Stimulated activated CD4-positive, alpha-beta T cell treated with anti-CD3 and anti-CD28 coated beads, Interleukin-4, amount 100 ng/mL, for 48 hours (primary cell): Measurements from ENCODE around the gene PRDX4.
"Not testable (repeated sequence)": the region's sequence is repeated elsewhere in the genome, so short reads cannot be mapped to it uniquely, and the experiment has no call there.

Source experiments
- DNase-seq, 2 donors: peaks; one replicate each; pipeline ENCODE4 v3.0.0-alpha.2; 2020; ENCODE audit warnings: low read depth in 2 of 2

Gene PRDX4

DNA sequence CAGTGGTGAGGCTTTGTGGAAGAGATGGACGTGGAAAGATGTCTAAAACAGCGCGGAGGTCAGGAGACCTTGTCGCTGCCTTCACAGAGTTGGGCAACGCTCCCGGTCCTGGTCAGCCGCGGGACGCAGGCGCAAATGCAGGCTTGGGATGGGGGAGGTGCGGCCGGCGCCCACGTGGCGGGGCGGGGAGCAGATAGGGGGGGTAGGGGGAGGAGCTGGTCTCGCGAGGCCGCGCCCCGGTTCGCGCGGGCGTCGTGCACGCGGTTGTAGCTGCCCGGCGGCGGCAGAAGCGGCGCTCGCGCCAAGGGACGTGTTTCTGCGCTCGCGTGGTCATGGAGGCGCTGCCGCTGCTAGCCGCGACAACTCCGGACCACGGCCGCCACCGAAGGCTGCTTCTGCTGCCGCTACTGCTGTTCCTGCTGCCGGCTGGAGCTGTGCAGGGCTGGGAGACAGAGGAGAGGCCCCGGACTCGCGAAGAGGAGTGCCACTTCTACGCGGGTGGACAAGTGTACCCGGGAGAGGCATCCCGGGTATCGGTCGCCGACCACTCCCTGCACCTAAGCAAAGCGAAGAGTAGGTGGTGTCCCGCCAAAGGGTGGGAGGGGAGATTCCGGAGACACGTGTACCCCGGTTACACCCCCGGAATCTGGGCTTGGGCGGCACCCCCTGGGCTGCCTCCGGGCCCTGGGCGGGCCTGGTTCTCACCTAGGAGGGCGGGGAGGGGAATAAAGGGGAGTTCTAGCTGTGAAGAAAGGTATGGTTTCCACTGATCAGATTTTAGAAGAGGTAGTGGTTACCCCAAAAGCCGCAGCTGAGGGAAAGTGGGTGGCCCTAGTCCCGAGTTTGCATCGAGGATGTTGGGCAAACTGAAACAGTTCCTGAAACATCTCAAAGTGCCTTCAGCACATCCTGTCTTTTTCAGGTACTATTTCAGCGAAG is at the start of gene PRDX4:
TSS of gene PRDX4 (plus strand) at position 255 of the 939 bp plus-strand sequence. CDS start at position 333, 78 bp downstream.
- DNase-seq, result peak; percentile 69 to 77

DNA sequence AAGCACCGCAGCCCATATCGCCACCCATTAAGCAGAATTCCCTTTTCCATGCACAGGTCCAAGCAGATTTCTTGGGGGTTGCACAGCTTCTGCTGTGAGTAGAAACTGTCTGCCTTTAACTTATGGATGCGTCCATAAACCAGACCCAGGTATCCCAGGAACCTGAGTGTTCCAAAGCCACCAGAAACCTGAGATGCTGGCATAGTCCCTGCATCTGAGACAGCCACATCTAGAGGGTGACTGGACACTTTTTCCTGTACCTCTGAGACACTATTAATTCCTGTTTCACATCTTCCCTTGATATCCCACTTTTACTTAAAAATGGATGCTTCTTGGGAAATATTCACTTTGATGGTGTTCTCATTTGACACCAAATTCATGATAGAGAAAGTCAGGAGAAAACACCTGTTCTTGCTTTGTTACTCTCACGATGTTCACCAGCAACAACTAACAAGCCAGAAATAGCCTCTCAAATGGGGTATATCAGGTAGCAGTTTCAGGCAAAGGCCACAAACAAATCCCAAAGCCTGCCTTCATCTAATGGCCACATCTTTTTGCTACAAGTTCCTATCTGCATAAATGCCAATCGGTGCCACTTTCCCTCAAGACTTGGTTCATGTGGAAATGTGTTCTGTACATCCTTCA is 45.5 kb upstream of the PRDX4 start:
- DNase-seq, result no peak

DNA sequence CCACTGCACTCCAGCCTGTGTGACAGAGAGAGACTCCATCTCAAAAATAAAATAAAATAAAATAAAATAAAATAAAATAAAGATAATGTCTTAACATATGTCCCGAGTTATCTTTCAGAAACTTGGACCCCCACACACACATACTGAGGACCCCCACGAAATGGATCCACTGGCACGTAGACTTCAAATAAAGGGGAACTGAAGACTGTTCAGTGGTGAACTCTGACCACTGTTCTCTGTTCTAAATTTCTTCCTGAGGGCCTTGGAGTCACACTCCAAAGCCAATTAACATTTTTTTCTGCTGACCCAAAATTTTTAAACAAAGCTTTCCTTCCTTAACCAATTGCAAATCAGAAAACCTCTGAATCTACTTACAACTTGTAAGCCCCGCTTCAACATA is 43.5 kb upstream of the PRDX4 start:
- no peak for DNase-seq

DNA sequence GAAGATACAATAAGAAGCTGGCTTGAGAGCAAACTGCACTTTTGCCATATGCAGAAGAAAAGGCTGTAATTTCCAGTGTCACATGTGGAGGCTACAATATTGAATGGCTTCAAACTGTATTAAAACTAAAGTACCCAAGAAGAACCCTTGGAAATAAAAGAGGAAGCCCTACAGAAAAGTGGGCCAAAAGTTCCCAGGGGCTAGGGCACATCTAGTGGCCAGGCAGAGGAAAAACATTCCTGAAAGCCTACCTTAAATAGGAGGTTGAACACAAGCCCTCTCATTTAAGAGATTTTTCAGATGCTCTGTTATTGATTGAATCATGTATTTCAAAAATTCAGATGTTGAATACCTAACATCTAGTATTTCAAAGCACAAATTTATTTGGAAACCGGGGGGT is 40.6 kb upstream of the PRDX4 start:
- no peak for DNase-seq

DNA sequence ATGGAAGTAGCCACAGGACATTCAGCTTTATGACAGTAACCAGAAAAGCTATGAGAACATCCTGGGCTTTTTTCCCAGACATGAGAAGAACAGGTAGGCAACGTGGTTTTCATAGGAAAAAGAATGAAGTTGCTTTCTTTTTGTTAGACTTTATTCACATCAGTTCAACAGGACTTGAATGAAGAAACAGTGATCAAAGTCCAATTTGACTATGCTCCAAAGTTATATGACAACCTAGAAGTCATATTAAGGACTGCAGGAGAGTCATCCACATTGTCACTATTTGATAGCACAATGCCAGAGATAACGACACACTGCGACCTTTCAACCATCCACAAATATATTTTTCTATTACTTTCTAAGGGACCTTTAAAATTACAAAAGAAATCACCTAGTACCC is 39.2 kb upstream of the PRDX4 start:
- DNase-seq, result no peak

DNA sequence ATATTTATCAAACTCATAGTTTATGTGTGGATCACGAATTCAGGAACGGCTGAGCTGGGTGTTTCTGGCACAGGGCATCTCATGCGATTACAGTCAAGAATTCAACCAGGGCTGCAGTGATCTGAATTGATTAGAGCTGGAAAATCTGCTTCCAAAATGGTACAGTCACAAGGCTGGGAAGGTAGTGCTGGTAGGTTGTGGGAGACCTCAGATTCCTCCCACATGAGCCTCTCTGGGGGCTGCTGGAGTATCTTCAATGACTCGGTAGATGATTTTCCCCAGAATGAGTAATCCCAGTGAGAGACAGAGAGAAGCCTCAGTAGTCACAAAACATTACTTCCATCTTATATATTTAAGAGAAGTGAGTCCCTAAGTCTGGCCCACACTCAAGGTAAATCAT is 36.2 kb upstream of the PRDX4 start:
- DNase-seq, result no peak

DNA sequence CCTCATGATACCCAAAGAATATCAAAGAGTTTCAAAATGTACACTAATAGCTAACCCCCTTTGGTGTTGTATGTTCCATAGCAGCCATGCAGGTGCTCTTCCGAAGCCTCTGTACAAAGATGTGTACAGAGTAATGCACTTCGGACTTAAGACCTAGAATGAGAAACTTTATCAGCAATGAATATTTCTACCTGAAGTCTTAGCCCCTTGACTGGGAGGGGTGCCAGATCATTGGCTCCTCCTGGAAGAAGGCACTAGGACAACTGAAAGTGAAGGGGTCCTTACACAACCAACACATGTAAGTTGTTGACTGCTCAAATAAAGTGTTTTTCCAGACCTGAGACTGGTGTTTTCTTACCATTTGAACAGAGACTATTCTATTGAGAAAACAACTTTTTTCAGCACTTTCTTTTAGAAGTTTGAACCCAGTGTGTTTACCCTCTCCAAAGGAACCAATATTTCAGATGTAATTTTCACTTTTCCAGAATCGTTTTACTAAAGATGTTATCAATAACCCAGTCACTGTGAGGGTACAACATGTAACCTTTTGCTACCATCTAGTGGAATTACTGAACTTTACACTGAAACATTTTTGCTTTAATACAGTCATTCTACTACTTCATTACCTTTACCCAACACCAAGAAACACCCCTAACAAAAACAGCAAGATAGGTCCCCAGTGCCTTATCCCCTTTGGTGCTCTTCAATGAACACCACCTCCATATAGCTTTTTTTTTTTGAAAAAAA is 33.3 kb upstream of the PRDX4 start:
- no peak for DNase-seq

DNA sequence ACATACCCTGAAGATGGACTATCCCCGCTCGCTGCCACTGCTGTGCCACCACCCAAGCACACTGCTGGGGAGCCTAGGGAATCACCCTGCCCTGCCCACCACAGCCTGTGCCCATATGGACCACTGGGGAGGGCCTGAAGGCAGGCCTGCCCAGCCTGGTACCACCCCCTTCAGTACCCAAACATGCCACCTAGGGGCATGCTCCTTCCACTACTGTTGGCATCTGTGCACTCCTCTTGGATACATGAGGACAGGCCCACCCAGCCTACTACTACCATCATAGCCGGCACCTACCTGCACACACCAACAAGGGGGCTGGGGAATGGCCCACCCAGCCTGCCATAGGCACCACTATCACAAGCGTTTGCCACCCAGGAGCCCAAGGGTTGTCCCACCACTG is 30.1 kb upstream of the PRDX4 start:
- no peak for DNase-seq

DNA sequence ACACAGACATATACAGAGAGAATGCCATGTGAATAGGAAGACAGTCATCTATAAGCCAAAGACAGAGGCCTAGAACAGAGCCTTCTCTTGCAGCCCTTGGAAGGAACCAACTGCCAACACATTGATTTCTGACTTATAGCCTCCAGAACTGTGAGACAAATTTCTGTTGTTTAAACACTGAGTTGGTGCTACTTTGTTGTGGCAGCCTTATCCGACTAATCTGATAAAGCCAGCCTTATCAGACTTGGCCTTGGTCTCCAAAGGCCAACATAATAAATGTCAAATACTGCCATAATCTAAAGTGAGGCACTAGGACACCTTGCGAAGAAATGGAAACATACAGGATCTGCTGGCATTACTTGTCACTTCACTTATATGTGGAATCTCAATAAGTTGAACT is 24.3 kb upstream of the PRDX4 start:
- no peak for DNase-seq

DNA sequence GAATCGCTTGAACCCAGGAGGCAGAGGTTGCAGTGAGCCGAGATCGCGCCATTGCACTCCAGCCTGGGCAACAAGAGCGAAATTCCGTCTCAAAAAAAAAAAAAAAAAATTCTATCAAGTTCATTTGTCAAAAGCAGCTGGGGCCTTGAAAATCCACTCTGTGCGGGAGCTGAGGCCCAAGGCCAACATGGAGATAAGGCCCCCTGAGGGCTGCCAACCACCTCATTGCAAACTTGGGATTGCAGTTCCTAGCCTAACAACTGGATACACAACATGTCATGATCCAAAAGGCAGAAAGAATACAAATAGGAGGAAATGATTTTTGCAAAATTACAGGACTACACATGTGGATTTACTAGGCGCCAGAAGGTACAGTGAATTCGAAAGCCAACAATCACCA is 22.5 kb upstream of the PRDX4 start:
- DNase-seq, result no peak

DNA sequence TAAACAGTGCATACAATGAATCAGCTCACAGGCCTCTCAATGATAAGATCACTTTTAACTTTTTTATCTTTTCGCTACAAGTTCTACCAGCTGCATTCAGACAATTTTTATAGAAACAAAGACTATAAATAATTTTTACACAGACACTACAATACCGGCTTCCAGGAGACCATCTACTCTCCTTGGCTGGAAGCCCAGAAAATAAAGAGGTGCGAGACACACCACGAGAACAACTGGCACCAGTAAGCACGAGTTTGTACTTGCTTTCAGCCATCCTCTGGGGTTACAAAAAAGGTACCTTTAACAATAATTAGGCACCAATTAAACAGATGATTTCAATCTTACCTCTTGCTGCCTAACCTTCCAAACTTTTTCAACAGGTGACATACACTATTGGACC is 11.2 kb upstream of the PRDX4 start:
- no peak for DNase-seq

DNA sequence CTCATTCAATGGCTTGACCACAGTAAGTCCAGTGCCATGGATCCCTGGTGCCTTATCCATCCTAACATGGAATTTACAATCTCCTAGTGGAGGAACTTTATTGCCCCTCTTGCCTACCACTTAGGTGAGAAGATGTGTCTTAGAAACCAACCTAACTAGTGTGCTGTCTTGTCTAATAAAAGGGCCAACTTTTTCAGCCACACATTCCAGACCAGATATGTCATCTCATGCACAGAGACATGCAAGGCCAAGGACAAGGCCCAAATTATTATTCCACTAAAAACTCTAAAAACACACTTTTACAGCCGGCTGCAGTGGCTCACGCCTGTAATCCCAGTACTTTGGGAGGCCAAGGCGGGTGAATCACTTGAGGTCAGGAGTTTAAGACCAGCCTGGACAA is 10.6 kb upstream of the PRDX4 start:
- DNase-seq, result no peak

DNA sequence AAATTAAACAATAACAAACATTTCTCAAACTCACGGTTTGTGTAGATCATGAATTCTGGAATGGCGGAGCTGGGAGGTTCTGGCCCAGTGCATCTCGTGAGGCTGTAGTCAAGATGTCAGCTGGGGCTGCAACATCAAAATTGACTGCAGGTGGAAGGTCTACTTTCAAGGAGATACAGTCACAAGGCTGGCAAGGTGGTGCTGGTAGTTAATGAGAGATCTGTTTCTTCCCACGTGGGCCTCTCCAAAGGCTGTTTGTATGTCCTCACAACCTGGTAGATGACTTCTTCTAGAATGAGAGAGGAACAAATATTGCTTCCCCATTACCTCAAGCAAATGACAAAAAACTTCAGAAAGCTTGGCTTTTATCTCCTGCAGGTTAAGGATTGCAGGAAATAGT is 8.0 kb upstream of the PRDX4 start:
- no peak for DNase-seq

DNA sequence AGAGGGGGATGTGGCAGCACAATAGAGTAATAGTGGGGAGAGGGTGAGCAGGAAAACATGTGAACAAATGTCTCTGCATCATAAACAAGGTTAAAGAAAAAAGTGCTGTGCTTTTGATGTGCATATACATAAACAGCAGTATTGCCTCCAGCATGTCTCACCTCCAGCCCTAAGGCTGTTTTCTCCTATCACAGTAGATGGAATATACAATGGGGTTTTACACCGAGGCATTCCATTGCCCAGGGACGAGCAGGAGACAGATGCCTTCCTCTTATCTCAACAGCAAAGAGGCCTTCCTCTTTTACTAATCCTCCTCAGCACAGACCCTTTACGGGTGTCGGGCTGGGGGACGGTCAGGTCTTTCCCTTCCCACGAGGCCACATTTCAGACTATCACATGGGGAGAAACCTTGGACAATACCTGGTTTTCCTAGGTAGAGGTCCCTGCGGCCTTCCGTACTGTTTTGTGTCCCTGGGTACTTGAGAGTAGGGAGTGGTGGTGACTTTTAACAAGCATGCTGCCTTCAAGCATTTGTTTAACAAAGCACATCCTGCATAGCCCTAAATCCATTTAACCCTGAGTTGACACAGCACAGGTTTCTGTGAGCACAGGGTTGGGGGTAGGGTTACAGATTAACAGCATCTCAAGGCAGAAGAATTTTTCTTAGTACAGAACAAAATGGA is 7.1 kb upstream of the PRDX4 start:
- DNase-seq, result not testable (repeated sequence)

DNA sequence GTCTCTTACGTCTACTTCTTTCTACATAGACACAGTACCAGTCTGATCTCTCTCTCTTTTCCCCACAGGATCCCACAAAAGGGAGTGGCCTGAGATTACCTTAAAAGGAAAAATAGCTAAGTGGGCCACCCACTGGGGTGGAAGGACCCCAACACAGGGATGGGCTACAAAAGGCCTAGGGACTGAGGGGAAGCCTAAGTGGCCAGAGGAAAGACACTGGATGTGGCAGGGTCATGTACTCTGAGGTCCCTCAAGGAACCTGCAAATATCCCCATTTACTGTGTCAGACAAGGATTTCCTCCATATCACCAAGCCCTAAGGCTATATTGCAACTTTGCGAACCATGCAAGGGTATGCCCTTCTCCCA is 6.5 kb upstream of the PRDX4 start:
- DNase-seq, result no peak

DNA sequence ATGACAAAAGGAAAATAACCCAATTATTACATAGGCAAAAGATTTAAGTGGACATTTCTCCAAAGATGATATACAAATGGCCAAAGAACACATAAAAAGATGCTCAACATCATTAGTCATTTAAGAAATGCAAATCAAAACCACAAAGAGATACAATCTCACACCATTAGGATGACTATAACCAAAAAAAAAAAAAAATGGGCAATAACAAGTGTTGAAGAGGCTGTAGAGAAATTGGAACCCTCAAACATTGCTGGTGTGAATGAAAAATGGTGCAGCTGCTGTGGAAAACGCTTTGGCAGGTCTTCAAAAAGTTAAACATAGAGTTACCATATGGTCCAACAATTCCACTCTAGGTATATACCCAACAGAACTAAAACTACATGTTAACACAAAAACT is 5.6 kb upstream of the PRDX4 start:
- DNase-seq, result no peak

DNA sequence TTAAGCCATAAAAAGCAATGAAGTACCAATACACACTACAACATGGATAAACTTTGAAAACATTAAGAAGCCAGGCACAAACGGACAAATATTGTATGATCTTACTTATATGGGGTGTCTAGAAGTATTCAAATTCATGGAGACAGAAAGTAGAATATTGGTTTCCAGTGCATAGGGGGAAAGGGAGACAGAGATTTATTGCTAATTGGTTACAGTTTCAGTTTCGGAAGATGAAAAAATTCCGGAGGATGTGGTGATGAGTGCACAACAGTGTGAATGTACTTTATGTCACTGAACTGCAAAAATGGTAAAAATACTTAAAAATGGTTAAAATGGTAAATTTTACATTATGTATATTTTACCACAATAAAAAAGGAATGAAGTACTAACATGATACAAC is 5.1 kb upstream of the PRDX4 start:
- no peak for DNase-seq

DNA sequence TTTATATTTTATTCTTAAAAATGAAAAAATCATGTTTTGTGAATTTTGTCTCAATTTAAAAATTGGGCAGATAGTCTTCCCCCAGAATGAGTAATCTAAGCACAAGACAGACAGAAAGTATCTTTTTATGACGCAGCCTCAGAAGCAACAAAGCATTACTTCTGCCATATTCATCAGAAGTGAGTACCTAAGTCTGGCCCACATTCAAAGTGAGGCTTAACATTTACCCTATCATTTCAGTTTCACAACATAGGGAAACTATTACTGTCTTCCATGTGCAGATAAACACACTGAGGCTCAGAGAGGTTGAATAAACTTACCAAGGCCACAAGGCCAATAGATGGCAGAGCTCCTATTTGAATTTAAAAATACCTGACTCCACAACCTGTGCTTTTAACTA is 4.4 kb upstream of the PRDX4 start:
- DNase-seq, result no peak

DNA sequence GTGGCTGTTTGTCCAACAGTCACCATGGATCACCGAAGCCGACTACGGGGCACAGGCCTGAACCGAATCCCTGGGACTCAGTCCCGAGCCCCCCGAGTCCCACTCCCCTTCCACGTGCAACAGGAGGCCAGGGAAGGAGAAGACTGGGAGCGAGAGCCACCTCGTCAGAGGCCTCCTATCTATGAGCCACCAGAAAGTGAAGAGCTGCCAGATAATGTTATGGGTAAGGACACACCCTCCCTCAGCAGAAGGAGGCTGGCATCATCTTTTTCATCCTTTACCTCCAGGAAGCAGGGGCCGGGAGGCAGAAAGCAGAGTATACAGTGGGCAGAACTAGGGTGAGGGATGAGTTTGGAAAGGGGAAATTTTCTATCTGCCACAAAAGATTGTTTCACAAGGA is 2.8 kb upstream of the PRDX4 start:
- no peak for DNase-seq

DNA sequence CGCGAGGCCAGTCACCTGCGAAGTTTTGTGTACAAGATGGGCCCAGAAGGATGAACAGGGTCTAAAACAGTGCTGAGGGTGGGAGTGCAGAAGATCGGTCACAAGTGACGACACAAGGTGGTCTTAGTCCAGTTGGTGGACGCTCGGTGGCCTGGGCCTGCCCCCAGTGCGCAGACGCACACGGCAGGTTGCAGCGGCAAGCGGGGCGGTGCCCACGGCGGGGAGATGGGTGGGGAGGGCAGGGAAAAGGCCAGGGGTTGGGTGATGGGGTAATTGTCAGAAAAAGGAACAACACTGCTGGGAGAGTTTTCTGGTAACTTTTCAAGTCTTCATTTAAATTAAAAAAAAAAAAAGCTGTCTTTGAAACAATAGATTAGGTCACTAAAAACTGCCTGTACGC is 1.0 kb upstream of the PRDX4 start:
- no peak for DNase-seq

DNA sequence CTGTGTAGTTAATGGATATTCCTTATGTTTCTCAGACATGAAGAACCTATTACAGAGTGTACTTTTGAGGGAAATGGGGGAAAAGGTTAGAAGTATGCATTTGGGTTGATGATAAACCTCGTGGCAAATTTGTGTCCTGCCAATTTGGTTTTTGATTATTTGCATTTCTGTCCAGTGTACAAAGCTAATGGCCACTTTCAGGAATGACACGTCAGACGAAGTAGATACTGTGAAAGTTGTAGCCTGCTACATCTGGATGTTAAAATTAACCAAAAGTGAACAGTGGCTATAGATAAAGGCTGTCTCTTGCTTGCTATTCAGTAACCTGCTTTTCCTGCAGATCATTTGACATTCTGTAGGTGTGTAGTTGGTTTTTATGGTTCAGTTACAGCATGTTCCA is 1.0 kb downstream of the PRDX4 start:
- DNase-seq, result no peak

DNA sequence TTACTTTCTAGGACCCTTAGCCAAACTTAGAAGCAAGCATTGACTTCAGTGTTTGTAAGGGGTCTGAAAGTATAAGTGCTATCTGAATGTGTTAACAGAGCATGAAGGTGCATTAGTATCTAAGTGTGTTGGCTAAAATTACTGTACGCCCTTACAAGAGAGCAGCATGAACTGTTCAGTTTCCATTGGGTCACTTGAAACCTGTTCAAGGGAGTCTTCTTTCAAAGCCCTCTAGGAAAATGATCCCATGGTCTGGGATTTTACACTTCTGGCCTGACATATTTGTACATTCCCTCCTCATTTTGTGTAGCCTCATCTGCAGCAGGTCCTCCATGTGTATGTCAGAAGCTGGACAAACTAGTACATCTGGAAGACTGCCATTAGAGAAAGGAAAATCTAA is 3.2 kb downstream of the PRDX4 start:
- DNase-seq, result no peak
